Brain microvascular endothelial cell (primary cell): ENCODE data around the gene MYO1B.

Source experiments
- DNase-seq: peaks from one replicate; pipeline ENCODE4 v3.0.0-alpha.2; 2020
- H3K27ac ChIP-seq: fragments of 250-450 bp; sonication (Bioruptor Pico); 2 replicates; pipeline ENCODE4 v1.5.1; 2020; ENCODE audit warnings: mild to moderate bottlenecking, moderate library complexity
- H3K27me3 ChIP-seq: fragments of 250-450 bp; sonication (Bioruptor Pico); replicated peaks from 2 replicates; pipeline ENCODE4 v1.5.1; 2020; ENCODE audit warnings: mild to moderate bottlenecking
- H3K36me3 ChIP-seq: fragments of 250-450 bp; sonication (Bioruptor Pico); replicated peaks from 2 replicates; pipeline ENCODE4 v1.5.1; 2020; ENCODE audit warnings: mild to moderate bottlenecking
- H3K4me3 ChIP-seq: 2 replicates; pipeline ENCODE4 v1.5.1; 2011; ENCODE audit warnings: low read depth, mild to moderate bottlenecking, control low read depth, low read length, moderate library complexity
- in situ Hi-C: cut with HindIII; loops from 2 replicates; pipeline ENCODE4 v1.10.0; 2017; ENCODE audit warnings: low sequenced_read_pairs, low pct_ligation_motif_present
- TF ChIP-seq, protein P1 (sequence below): IDR thresholded peaks from 2 replicates; pipeline ENCODE4 v1.5.1; 2011; ENCODE audit warnings: low read depth, mild to moderate bottlenecking, moderate library complexity, low read length, control low read depth, inconsistent platforms; ENCODE audit errors: missing control alignments

MYO1B gene

DNA sequence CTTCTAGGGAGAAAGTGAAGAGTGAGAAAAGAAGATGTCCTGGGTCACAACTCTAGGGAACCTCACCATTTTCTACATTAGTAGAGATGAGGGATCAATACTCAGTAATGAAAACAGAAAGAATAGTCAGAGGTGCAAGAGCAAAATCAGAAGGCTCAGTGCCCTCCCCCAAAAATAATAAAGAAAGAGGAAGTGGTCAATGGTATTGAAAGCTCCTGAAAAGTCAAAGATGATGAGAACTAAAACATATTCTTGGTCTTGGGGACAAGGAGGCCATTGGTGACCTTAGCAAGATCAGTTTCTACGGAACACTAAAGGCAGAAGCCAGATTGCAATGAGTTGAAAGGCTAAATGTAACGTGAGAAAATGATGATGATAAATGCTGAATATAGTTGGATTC, 24.5 kb upstream of the MYO1B start:
- no peaks in the 10 kb centered on the region for H3K27me3 ChIP-seq

DNA sequence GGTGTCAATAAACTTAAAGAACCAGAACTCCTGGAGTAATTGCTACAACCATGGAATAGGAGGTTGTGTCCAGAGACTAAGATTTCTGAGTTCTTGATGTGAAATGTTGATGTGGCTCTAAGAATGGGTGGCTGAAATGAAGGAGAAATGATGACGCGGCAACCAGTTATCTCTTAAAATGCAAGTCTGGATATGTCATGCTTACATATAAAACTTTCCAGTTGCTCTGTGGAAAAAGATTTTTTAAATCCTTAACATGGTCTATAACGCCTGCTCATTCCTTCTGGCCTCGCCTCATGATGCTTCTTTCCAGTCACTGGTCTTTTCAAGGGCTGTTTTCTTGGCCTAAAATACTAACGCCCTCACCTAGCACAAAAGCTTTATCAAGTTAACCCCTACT, 23.5 kb upstream of the MYO1B start:
- Histone ChIP-seq H3K27ac (no peak overlapping the region), H3K36me3 (no peaks in the 10 kb centered on the region), H3K27me3 (no peaks in the 10 kb centered on the region), H3K4me3 (no peak overlapping the region)
- in situ Hi-C loops: no loop called here
- no peak for DNase-seq
- TF ChIP-seq, protein P1, sequence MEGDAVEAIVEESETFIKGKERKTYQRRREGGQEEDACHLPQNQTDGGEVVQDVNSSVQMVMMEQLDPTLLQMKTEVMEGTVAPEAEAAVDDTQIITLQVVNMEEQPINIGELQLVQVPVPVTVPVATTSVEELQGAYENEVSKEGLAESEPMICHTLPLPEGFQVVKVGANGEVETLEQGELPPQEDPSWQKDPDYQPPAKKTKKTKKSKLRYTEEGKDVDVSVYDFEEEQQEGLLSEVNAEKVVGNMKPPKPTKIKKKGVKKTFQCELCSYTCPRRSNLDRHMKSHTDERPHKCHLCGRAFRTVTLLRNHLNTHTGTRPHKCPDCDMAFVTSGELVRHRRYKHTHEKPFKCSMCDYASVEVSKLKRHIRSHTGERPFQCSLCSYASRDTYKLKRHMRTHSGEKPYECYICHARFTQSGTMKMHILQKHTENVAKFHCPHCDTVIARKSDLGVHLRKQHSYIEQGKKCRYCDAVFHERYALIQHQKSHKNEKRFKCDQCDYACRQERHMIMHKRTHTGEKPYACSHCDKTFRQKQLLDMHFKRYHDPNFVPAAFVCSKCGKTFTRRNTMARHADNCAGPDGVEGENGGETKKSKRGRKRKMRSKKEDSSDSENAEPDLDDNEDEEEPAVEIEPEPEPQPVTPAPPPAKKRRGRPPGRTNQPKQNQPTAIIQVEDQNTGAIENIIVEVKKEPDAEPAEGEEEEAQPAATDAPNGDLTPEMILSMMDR: no peak

More for the DNA sequence above, 24.5 kb upstream of the MYO1B start:
- in situ Hi-C loops: no loop called here
- H3K36me3 ChIP-seq: no peaks in the 10 kb centered on the region
- DNase-seq: no peak
- no peak overlapping the region for H3K27ac ChIP-seq
- no peak overlapping the region for H3K4me3 ChIP-seq
- TF ChIP-seq, protein P1: no peak

- no peak overlapping the region for H3K4me3 ChIP-seq
- no peak for DNase-seq
- no peaks in the 10 kb centered on the region for H3K27me3 ChIP-seq
- TF ChIP-seq, protein P1: no peak
- H3K36me3 ChIP-seq: no peaks in the 10 kb centered on the region
- in situ Hi-C loops: no loop called here
- peak overlapping the region; percentile 38 for H3K27ac ChIP-seq
These were observed 22.7 kb upstream of the MYO1B start for GRCh38 chr2:191222507-191222906.

DNA sequence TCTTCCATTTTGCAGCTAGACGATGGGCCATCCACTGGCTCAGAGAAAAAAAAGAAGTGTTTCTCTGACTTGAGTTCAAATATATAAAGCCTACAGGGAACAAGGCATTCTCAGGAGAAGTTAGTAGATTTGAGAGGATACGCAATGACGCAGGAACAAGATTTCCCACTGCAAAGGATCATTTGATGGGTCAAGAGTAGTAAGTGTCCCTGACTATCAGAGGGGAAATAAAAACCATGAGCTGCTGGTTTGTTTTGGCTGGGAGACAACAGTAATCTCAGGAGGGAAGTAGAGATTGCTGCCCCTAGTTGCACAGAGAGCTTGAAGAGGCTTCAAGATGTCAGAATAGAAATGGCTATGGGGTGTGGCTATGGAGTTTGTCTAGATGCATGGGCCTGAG, 22.3 kb upstream of the MYO1B start:
- no peaks in the 10 kb centered on the region for H3K27me3 ChIP-seq
- H3K27ac ChIP-seq: peak overlapping the region; percentile 38
- H3K36me3 ChIP-seq: no peaks in the 10 kb centered on the region
- in situ Hi-C loops: no loop called here
- TF ChIP-seq, protein P1: no peak
- no peak for DNase-seq
- H3K4me3 ChIP-seq: no peak overlapping the region

DNA sequence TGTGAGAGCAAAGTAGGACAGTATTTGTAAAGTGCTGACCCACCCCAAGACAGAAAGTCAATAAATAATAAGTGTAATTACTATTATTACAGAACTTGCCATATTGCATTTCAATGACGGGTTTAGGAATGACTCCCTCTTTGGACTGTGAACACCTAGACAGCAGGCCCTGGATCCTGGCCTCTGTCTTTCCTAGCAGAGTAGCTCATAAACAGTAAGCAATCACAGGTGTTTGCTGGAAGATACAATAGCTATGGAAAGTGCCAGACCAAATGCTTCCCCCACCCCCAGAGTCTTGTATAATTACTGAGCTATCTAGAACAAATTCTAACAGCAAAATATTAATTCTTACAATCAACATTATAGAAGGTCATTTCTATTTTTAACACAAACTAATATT, 20.1 kb upstream of the MYO1B start:
- in situ Hi-C loops: no loop called here
- H3K36me3 ChIP-seq: no peaks in the 10 kb centered on the region
- no peak overlapping the region for H3K27ac ChIP-seq
- TF ChIP-seq, protein P1: no peak
- DNase-seq: no peak
- no peak overlapping the region for H3K4me3 ChIP-seq
- H3K27me3 ChIP-seq: no peaks in the 10 kb centered on the region

GRCh38 chr2:191225690-191226089, 19.5 kb upstream of the MYO1B start:
- no peak overlapping the region for H3K4me3 ChIP-seq
- H3K27ac ChIP-seq: no peak overlapping the region
- in situ Hi-C loops: no loop called here
- TF ChIP-seq, protein P1: no peak
- no peak for DNase-seq
- H3K36me3 ChIP-seq: no peaks in the 10 kb centered on the region
- no peaks in the 10 kb centered on the region for H3K27me3 ChIP-seq
